ENCODE measurements around the gene MITD1. TPM values are rescaled to one million over a fixed set of nuclear protein-coding genes. Genes with fewer than 3 reads are reported as not detected.

The MITD1 gene
- total and polyA plus RNA-seq, 2 of the 8 experiments (the other 6 are each of a cell fraction or from before 2014, with no cell fraction given): 15.2 to 31.7 TPM

- peak; percentile 59 for TF ChIP-seq E2F6 (IDR thresholded peaks at IDR 0.05)
- TF ChIP-seq BACH1 (IDR thresholded peaks at IDR 0.05; ENCODE audit: low read length): peak; percentile 54; the same call in 1 of the 2 replicates
- peak; percentile 82 for TF ChIP-seq POLR2AphosphoS5 (IDR thresholded peaks at IDR 0.05; ENCODE audit: low read depth, low read length)
Observed at GRCh38 chr2:99154643-99155536, 26.0 kb downstream of the MITD1 start, which contains the start of the genes LIPT1 and TSGA10 (continued).
